ENCODE measurements around the gene AP4E1. TPM values are rescaled to one million over a fixed set of nuclear protein-coding genes. Genes with fewer than 3 reads are reported as not detected.
"Not testable (repeated sequence)": the region's sequence is repeated elsewhere in the genome, so short reads cannot be mapped to it uniquely, and the experiment has no call there.

AP4E1 gene
- total RNA-seq, 1 experiment from 2014 or later = 10.1 TPM

GRCh38 chr15:50945725-50946124 is 37.2 kb downstream of the AP4E1 start:
- Histone ChIP-seq H3K9me3 (ENCODE audit: control insufficient read depth in 1 of 2, insufficient read depth in 1 of 2, low read depth in 1 of 2, low read length in 2 of 2) (no peaks in the 10 kb centered on the region), H3K27me3 (ENCODE audit: insufficient read depth, low read length) (no peaks in the 10 kb centered on the region), H3K4me1 (ENCODE audit: control insufficient read depth in 1 of 2, insufficient read depth in 2 of 2, low read length in 2 of 2) (0 out of 4 replicates have a peak, but pooled peaks cover 0 to 5% of the 10 kb centered on the region in 2 experiments), H4K20me1 (ENCODE audit: insufficient read depth) (no peaks in the 10 kb centered on the region), H3K27ac (ENCODE audit: low read depth, low read length) (no peak overlapping the region), H3K9ac (ENCODE audit: low read length) (no peak overlapping the region), H2AFZ (ENCODE audit: low read depth, low read length, poor library complexity, severe bottlenecking) (no peak overlapping the region), H3K4me3 (replicated peaks in 1 of 2; ENCODE audit: low read depth in 1 of 2, low read length in 2 of 2) (no peak overlapping the region), H3K79me2 (ENCODE audit: insufficient read depth, low read length) (no peaks in the 10 kb centered on the region), H3K4me2 (ENCODE audit: low read length) (no peak overlapping the region), H3K36me3 (ENCODE audit: control insufficient read depth in 1 of 2, insufficient read depth in 2 of 2, low read length in 2 of 2) (no peaks in the 10 kb centered on the region), H3K9me2 (ENCODE audit: insufficient read depth) (no peaks in the 10 kb centered on the region)
- ATAC-seq (no peak), DNase-seq (ENCODE audit: low read depth, low spot score) (no peak)
- CTCF ChIA-PET = interaction anchor here (0.6 kb wide), 1 partner anchor 57 kb away, joined by 3 read pairs; no protein-coding TSS in a partner anchor
- intact Hi-C loops (cut with micrococcal nuclease) = no loop called here
- RAD21 ChIA-PET (ENCODE audit: low non-redundant PET in 1 of 2, low total read pairs in 2 of 2, uncharacterized antibody in 2 of 2, unreplicated experiment in 2 of 2) = no interaction called here
- POLR2A ChIA-PET = no interaction called here
- TF ChIP-seq SP1 (IDR thresholded peaks at IDR 0.05; ENCODE audit: low read depth) (no peak), ZNF274 (IDR thresholded peaks at IDR 0.05; ENCODE audit: low read depth, low read length) (no peak), JUND (IDR thresholded peaks at IDR 0.05) (no peak), RAD21 (IDR thresholded peaks at IDR 0.05; ENCODE audit: low read depth) (no peak), EZH2phosphoT487 (IDR thresholded peaks at IDR 0.05; ENCODE audit: borderline replicate concordance) (no peak), ZFX (IDR thresholded peaks at IDR 0.05) (no peak)
- no TSS peak for BruUV-seq (replicated peaks)

GRCh38 chr15:50950745-50951144 is 42.3 kb downstream of the AP4E1 start:
- BruUV-seq (replicated peaks); H3K9me2 ChIP-seq (ENCODE audit: insufficient read depth); H2AFZ ChIP-seq (ENCODE audit: low read depth, low read length, poor library complexity, severe bottlenecking); H3K79me2 ChIP-seq (ENCODE audit: insufficient read depth, low read length); H3K9me3 ChIP-seq (ENCODE audit: control insufficient read depth in 1 of 2, insufficient read depth in 1 of 2, low read depth in 1 of 2, low read length in 2 of 2); H3K27ac ChIP-seq (ENCODE audit: low read depth, low read length); H3K4me1 ChIP-seq (ENCODE audit: control insufficient read depth in 1 of 2, insufficient read depth in 2 of 2, low read length in 2 of 2); CTCF ChIA-PET; ATAC-seq; DNase-seq (ENCODE audit: low read depth, low spot score); intact Hi-C loops (cut with micrococcal nuclease); H3K36me3 ChIP-seq (ENCODE audit: control insufficient read depth in 1 of 2, insufficient read depth in 2 of 2, low read length in 2 of 2); H3K27me3 ChIP-seq (ENCODE audit: insufficient read depth, low read length); H3K4me2 ChIP-seq (ENCODE audit: low read length); H4K20me1 ChIP-seq (ENCODE audit: insufficient read depth); POLR2A ChIA-PET; H3K9ac ChIP-seq (ENCODE audit: low read length); RAD21 ChIA-PET (ENCODE audit: low non-redundant PET in 1 of 2, low total read pairs in 2 of 2, uncharacterized antibody in 2 of 2, unreplicated experiment in 2 of 2); H3K4me3 ChIP-seq (replicated peaks in 1 of 2; ENCODE audit: low read depth in 1 of 2, low read length in 2 of 2): not testable (repeated sequence)
